ENCODE results near the gene ZEB2.

Gene ZEB2

GRCh38 chr2:144446136-144446535 is 73.8 kb downstream of the ZEB2 start:
- DNase-seq = no peak

GRCh38 chr2:144445196-144445595 is 74.7 kb downstream of the ZEB2 start:
- DNase-seq = no peak

GRCh38 chr2:144443837-144444817 is 75.8 kb downstream of the ZEB2 start:
- DNase-seq = no peak

- DNase-seq = no peak
Observed at GRCh38 chr2:144441711-144442141, 78.2 kb downstream of the ZEB2 start.

- DNase-seq = no peak
Observed at GRCh38 chr2:144439993-144440392, 79.9 kb downstream of the ZEB2 start.

GRCh38 chr2:144438801-144439631 is 80.9 kb downstream of the ZEB2 start:
- DNase-seq = no peak

- no peak for DNase-seq
Observed at GRCh38 chr2:144437636-144438035, 82.3 kb downstream of the ZEB2 start.

- no peak for DNase-seq
Observed at GRCh38 chr2:144434425-144435222, 85.3 kb downstream of the ZEB2 start.

GRCh38 chr2:144432921-144433320 is 87.0 kb downstream of the ZEB2 start:
- no peak for DNase-seq

GRCh38 chr2:144431998-144432397 is 87.9 kb downstream of the ZEB2 start:
- no peak for DNase-seq

- no peak for DNase-seq
Observed at GRCh38 chr2:144431392-144431783, 88.5 kb downstream of the ZEB2 start.

GRCh38 chr2:144430722-144431391 is 89.1 kb downstream of the ZEB2 start:
- no peak for DNase-seq

GRCh38 chr2:144429396-144430112 is 90.4 kb downstream of the ZEB2 start:
- no peak for DNase-seq

- no peak for DNase-seq
Observed at GRCh38 chr2:144426981-144427479, 92.9 kb downstream of the ZEB2 start.

GRCh38 chr2:144426355-144426754 is 93.6 kb downstream of the ZEB2 start:
- no peak for DNase-seq

GRCh38 chr2:144424559-144425240 is 95.2 kb downstream of the ZEB2 start:
- DNase-seq = peak; percentile 36

- DNase-seq = no peak
Observed at GRCh38 chr2:144421606-144422510, 98.1 kb downstream of the ZEB2 start.

GRCh38 chr2:144419218-144419617 is 100.7 kb downstream of the ZEB2 start:
- DNase-seq = no peak

- no peak for DNase-seq
Observed at GRCh38 chr2:144415386-144415785, 104.5 kb downstream of the ZEB2 start.
